ENCODE measurements around the gene ABHD12B. TPM values are rescaled to one million over a fixed set of nuclear protein-coding genes. Genes with fewer than 3 reads are reported as not detected.

The ABHD12B gene
- total and polyA plus RNA-seq, 2 experiments from 2014 or later: 9.0 to 52.8 TPM

- Mint-ChIP-seq H3K4me3 (no peak overlapping the region), H3K4me1 (no peaks in the 10 kb centered on the region), H3K9me3 (no peaks in the 10 kb centered on the region), H3K27ac (no peak overlapping the region), H3K27me3 (ENCODE audit: insufficient read depth, low read depth, poor library complexity) (no peaks in the 10 kb centered on the region), H3K36me3 (ENCODE audit: low read depth) (no peaks in the 10 kb centered on the region)
- no peaks in the 10 kb centered on the region for H3K27me3 ChIP-seq (ENCODE audit: insufficient read depth)
- no peaks in the 10 kb centered on the region for H3K36me3 ChIP-seq (ENCODE audit: insufficient read depth)
- no peak overlapping the region for H3K4me3 ChIP-seq
- TF ChIP-seq NANOG (IDR thresholded peaks at IDR 0.05; ENCODE audit: borderline replicate concordance): no peak
- no peak for TF ChIP-seq STAT1 (IDR thresholded peaks at IDR 0.05; ENCODE audit: unreplicated experiment)
- no peak for ATAC-seq
- H3K27ac ChIP-seq (ENCODE audit: low read depth): no peak overlapping the region
- H4K20me1 ChIP-seq (replicated peaks; ENCODE audit: insufficient read depth): no peaks in the 10 kb centered on the region
- no peaks in the 10 kb centered on the region for H3K4me1 ChIP-seq (ENCODE audit: insufficient read depth)
- H3K9me2 ChIP-seq (ENCODE audit: insufficient read depth): peaks cover 3% of the 10 kb centered on the region; the same call in 1 of the 2 replicates
- no peaks in the 10 kb centered on the region for H3K79me2 ChIP-seq (replicated peaks; ENCODE audit: insufficient read depth)
- H3K4me2 ChIP-seq: no peak overlapping the region
- H3F3A ChIP-seq (replicated peaks; ENCODE audit: low read depth): no peaks in the 10 kb centered on the region
- H2AFZ ChIP-seq: no peak overlapping the region
- no peak for DNase-seq (ENCODE audit: low spot score)
These were observed 25.5 kb upstream of the ABHD12B start for GRCh38 chr14:50846226-50846880.

GRCh38 chr14:50853891-50854290 lies 18.0 kb upstream of the ABHD12B start:
- H4K20me1 ChIP-seq (replicated peaks; ENCODE audit: insufficient read depth): no peaks in the 10 kb centered on the region
- H3K79me2 ChIP-seq (replicated peaks; ENCODE audit: insufficient read depth): no peaks in the 10 kb centered on the region
- ATAC-seq (no peak), DNase-seq (ENCODE audit: low spot score) (no peak)
- Mint-ChIP-seq H3K36me3 (ENCODE audit: low read depth) (no peaks in the 10 kb centered on the region; the same call in 2 of the 3 replicates), H3K27me3 (ENCODE audit: insufficient read depth, low read depth, poor library complexity) (peaks cover 2% of the 10 kb centered on the region), H3K27ac (no peak overlapping the region), H3K4me3 (no peak overlapping the region), H3K4me1 (peaks cover 5% of the 10 kb centered on the region), H3K9me3 (no peaks in the 10 kb centered on the region)
- no peaks in the 10 kb centered on the region for H3F3A ChIP-seq (replicated peaks; ENCODE audit: low read depth)
- TF ChIP-seq POLR2AphosphoS5 (IDR thresholded peaks at IDR 0.05; ENCODE audit: low read depth): no peak
- no peak for TF ChIP-seq JUNB (IDR thresholded peaks at IDR 0.05; ENCODE audit: unreplicated experiment)
- TF ChIP-seq STAT1 (IDR thresholded peaks at IDR 0.05; ENCODE audit: unreplicated experiment): no peak
- TF ChIP-seq ZNF331 (CRISPR knock-in tag; IDR thresholded peaks at IDR 0.05; ENCODE audit: low read depth): no peak
- no peak for TF ChIP-seq CREB1 (CRISPR knock-in tag; IDR thresholded peaks at IDR 0.05; ENCODE audit: low read depth)
- TF ChIP-seq NANOG (IDR thresholded peaks at IDR 0.05; ENCODE audit: borderline replicate concordance): no peak
- TF ChIP-seq ZNF114 (CRISPR knock-in tag; IDR thresholded peaks at IDR 0.05): no peak
- H3K4me1 ChIP-seq (ENCODE audit: insufficient read depth): no peaks in the 10 kb centered on the region; the same call in 1 of the 2 replicates
- H3K36me3 ChIP-seq (ENCODE audit: insufficient read depth): no peaks in the 10 kb centered on the region
- no peak overlapping the region for H3K4me2 ChIP-seq
- no peak overlapping the region for H3K4me3 ChIP-seq
- H2AFZ ChIP-seq: no peak overlapping the region
- no peaks in the 10 kb centered on the region for H3K27me3 ChIP-seq (ENCODE audit: insufficient read depth)
- no peaks in the 10 kb centered on the region for H3K9me2 ChIP-seq (ENCODE audit: insufficient read depth)
- H3K27ac ChIP-seq (ENCODE audit: low read depth): no peak overlapping the region

- Histone ChIP-seq H2AFZ (no peak overlapping the region), H3K27ac (ENCODE audit: low read depth) (no peak overlapping the region), H3K9me2 (ENCODE audit: insufficient read depth) (no peaks in the 10 kb centered on the region), H3K4me1 (ENCODE audit: insufficient read depth) (no peaks in the 10 kb centered on the region; the same call in 1 of the 2 replicates), H3K36me3 (ENCODE audit: insufficient read depth) (no peaks in the 10 kb centered on the region), H3K4me3 (no peak overlapping the region), H4K20me1 (replicated peaks; ENCODE audit: insufficient read depth) (no peaks in the 10 kb centered on the region), H3K27me3 (ENCODE audit: insufficient read depth) (no peaks in the 10 kb centered on the region), H3K4me2 (no peak overlapping the region), H3F3A (replicated peaks; ENCODE audit: low read depth) (no peaks in the 10 kb centered on the region), H3K79me2 (replicated peaks; ENCODE audit: insufficient read depth) (no peaks in the 10 kb centered on the region)
- H3K4me3 Mint-ChIP-seq: no peak overlapping the region
- no peak overlapping the region for H3K27ac Mint-ChIP-seq
- no peaks in the 10 kb centered on the region for H3K9me3 Mint-ChIP-seq
- peaks cover 2% of the 10 kb centered on the region for H3K27me3 Mint-ChIP-seq (ENCODE audit: insufficient read depth, low read depth, poor library complexity)
- ATAC-seq: no peak
- H3K36me3 Mint-ChIP-seq (ENCODE audit: low read depth): no peaks in the 10 kb centered on the region; the same call in 2 of the 3 replicates
- TF ChIP-seq CTCF (conservative IDR thresholded peaks at IDR 0.05; ENCODE audit: low read depth in 2 of 2) (no peak), ETS1 (IDR thresholded peaks at IDR 0.05) (no peak)
- peaks cover 8% of the 10 kb centered on the region for H3K4me1 Mint-ChIP-seq
- no peak for DNase-seq (ENCODE audit: low spot score)
These were observed 17.3 kb upstream of the ABHD12B start for GRCh38 chr14:50854521-50854920.

Measured in GM23338 (cell line).